Lung microvascular endothelial cell (primary cell): ENCODE data around the gene DEXI. TPM values are rescaled to one million over a fixed set of nuclear protein-coding genes. Genes with fewer than 3 reads are reported as not detected.
"Not testable (repeated sequence)": the region's sequence is repeated elsewhere in the genome, so short reads cannot be mapped to it uniquely, and the experiment has no call there.

Experiments used
- DNase-seq, 2 donors: peaks; one replicate each; pipeline versions ENCODE4 v3.0.0 to v3.0.0-alpha.2; 2010; ENCODE audit warnings: low read depth in 2 of 2
- total RNA-seq: library from RNA; depleted of rRNA; stranded (reverse); fragments of >200 nt; gene quantifications from 2 replicates; pipeline ENCODE4 v1.2.1, GENCODE V29; 2014

Gene DEXI
- total RNA-seq, 1 donor from 2014 or later = 62.3 TPM

DNA sequence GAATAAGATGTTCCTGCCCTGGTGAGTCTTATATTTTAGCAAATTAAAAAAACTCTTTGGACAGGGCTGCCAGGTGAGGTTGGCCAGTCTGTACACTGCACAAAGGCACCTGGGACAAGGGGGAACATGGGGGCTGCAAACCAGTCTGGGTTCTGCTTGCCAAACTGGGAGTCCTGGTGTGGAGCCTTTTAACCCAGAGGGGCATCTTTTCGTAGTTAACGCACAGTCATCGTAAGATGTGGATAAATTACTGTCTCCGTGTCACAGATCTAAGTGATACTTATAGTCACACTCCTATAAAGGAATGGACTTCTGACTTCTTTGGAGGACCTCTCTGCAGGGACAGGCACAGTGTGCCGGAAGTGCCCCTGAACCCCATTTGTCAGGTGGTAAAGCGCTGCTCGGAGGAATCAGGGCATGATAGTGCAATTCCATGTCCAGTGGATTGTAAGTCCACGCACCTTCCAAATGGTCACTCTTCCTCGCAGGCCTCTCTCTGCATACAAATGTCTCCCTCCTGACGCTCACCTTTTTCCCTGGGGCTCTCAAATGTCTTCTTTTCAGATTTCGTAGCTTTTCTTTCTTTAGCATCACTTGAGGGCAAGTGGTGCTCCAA lies 14.7 kb downstream of the DEXI start:
- DNase-seq = no peak

DNA sequence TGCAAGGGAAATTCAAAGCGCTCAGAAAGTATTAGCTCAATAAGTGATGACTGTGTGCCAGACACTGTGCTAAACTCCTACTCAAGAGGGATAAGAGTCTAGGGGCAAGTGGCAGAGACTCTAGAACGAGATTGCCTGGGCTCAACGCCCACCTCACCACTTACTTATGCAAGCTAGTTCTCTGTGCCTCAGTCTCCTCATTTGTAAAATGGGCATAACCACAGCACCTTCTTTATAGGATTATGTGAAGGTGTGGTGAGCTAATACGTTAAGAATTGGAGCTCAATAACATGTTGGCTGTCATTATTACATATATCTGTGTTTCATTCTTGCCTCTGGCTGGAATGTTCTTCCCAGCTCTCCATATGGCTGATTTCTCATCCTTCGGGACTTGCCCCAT lies 15.4 kb downstream of the DEXI start:
- DNase-seq = no peak

DNA sequence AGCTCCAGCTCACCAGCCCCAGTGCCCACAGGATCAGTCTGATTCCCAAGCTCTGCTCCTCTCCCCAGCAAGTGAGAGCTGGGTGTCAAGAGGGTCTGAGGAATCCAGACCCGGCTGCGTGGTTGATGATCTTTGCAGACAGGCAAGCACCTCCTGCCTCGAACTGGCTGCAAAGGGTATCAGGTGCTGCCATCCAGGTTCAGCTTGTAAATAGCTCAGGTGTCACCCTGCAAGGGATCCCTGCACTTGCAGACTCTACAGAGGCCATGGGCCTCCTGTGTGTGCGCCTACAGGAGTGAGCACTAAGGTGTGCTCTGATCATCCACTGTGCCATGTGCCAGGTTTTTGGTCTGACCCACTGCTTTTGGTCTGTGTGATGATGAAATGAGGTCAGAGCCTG lies 16.2 kb downstream of the DEXI start:
- no peak for DNase-seq

DNA sequence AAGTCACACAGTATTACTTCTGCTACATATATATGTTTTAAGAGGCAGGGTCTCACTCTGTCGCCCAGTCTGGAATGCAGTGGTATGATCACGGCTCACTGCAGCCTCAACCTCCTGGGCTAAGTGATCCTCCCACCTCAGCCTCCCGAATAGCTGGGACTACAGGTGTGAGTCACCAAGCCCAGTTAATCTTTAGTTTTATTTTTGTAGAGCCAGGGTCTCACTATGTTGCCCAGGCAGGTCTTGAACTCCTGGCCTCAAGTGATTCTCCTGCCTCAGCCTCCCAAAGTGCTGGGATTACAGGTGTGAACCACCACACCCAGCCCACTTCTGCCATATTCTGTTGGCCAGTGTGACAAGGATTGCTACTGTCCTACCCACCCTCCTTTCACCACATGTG lies 17.0 kb downstream of the DEXI start:
- not testable (repeated sequence) for DNase-seq

DNA sequence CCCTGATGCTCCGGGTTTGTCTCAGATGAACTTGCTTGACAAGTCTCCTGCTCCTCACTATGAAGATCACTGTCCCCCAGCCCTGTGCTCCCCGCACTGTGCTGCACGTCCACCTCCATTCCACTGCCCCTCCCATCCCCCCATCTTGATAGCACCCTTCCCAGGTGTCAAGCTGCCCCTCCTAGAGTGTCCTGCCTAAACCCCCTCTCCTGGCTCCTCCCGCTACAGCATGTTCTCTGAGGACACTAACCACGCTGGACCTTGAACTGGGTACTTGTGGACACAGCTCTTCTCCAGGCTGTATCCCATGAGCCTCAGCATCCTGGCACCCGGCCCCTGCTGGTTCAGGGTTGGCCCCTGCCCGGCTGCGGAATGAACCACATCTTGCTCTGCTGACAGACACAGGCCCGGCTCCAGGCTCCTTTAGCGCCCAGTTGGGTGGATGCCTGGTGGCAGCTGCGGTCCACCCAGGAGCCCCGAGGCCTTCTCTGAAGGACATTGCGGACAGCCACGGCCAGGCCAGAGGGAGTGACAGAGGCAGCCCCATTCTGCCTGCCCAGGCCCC lies 18.5 kb downstream of the DEXI start:
- no peak for DNase-seq

DNA sequence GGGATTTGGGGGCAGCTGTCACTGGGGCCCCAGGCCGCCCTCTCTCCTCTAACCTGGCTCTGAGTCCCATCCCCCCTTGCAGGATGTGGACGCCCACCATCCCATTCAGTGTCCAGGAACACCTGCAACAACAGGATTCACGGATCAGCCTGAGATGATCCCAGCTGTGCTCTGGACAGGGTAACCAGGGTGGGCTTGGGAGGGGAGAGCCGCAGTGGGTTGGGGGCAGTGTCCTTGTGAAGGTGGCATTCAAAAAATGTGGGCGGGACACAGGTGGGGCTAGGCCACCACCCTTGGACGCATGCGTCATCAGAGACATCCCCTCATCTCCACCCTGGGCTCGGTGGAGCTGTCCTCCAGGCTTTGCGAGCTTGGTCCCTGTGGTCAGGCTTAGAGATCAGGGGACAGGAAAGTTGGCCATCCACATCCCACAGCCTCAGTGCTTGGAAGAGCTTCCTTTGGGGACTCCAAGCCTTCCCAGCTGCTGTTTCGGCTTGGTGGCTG lies 19.1 kb downstream of the DEXI start:
- DNase-seq = no peak

DNA sequence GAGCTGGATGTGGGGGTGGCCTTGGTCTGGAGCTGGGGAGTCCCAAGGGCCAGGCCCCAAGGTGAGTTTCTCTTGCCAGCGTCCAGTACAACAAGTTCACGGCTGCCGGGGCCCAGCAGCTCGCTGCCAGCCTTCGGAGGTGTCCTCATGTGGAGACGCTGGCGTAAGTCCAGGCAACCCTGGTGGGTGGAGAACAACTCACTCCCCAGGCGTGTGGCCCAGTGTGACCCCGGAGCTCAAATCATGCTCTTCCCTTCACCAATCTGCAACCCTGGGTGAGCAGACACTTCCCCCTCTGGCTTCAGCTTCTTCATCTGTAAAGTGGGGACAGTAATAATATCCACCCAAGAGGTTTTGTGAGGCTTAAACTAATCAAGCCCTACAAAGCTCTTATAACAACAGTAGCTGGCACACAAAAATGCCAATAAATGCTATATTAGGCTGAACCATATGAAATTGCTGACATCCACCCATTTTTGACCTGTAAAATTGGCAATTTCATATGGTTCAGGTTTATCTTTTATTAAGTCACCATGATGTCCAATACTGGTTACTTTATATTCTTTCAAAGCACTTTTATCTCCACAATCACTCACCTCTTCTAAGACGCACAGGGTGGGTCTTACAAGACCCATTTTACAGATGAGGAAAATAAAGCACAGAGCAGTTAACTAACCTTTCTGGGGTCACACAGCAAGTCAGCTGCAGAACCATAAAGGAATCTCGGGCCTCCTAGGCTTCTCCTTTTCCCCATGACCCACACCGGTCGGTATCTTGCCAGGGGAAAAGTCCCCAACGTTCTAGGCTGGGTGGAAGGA lies 19.7 kb downstream of the DEXI start:
- no peak for DNase-seq

DNA sequence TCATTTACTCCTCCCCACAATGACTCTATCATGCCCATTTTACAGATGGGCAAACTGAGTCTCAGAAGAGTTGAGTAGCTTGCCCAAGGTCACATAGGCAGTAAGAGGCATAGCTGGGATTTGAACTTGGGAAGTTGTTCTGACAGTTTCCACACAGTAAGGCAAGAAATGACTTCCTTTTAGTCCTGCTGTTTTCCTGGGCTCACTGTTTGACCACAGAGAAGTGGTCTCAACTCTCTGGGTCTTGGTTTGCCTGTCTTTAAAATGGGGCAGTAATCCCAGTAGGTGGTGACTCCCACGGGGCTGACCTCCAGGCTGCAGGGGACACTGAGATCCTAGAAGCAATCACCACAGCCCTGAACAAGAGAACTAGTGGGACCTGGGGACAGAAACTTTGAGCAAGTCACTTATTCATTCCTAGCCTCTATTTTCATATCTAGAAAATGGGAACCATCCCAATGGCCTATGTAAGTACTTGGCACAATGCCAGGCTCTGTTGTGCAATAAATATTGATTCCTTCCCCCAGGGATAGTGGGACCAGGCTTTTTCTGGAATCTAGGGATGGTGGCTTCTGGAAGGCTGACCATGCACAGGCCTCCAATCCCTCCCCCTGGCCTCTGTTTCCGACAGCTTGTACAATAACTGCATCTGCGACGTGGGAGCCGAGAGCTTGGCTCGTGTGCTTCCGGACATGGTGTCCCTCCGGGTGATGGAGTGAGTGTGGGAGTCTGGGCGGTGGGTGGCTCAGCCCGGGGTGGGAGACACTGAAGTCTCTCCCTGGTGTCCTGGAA lies 20.5 kb downstream of the DEXI start:
- DNase-seq = peak in 1 of 2 donors; percentile 16

DNA sequence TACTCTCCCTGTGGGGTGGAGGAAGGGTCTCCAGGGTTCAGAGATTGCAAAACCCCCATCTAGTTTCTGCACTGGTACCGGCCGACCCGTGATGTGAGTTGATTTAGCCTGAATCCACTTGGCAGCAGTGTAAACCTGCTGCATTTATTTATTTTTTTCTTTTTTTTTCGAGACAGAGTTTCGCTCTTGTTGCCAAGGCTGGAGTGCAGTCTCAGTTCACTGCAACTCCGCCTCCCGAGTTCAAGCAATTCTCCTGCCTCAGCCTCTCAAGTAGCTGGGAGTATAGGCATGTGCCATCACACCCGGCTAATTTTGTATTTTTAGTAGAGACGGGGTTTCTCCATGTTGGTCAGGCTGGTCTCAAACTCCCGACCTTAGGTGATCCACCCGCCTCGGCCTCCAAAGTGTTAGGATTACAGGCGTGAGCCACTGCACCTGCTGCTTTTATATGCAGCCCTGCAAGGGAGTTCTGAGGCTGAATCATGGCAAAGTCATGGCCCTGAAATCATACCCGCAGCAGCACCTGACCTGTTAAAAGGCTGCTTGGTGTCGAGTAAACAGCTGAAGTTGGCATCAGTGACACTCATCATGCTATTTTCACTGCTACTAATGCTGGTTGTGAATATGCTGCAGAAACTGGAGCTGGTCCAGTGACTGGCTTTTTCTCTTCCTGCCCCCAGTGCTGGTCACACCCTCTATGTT lies 21.4 kb downstream of the DEXI start:
- no peak for DNase-seq

DNA sequence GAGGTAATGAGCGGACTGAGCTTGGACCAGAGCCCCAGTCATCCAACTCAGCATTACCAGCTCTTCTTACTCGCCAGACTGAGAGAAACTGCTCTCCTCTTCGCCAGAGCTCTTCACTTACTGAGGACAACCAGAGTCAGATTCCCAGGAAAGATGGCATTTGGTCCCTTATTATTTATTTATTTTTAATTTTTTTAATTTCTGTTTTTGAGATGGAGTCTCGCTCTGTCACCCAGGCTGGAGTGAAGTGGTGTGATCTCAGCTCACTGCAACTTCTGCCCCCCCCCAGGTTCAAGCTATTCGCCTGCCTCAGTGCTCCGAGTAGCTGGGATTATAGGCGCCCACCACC lies 23.3 kb downstream of the DEXI start:
- no peak for DNase-seq

DNA sequence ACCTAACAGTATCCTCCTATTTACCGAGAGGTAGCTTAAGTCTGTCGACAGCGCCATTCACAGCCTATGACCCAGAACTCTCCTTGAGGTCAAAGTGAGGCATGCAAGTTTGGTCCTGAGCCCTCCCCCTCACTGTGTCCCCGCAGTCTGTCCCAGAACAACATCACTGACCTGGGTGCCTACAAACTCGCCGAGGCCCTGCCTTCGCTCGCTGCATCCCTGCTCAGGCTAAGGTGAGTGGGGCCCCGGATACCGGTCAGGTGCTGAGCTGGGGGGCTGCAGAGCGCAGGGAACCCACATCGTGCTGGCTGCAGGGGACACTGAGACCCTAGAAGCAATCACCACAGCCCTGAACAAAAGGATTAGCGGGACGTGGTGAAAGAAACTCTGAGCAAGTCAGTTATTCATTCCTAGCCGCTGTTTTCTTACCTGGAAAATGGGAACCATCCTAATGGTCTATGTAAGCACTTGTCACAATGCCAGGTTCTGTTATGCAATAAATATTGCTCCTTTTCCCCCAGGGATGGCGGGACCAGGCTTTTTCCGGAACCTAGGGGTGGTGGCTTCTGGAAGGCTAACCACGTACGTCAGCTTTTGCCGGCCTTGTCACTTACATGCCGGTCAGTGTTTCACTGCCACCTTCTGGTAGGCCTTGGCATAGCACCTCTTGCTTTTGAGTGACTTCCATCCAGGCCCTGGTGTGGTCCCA lies 23.8 kb downstream of the DEXI start:
- DNase-seq = peak; percentile 92 to 96

DNA sequence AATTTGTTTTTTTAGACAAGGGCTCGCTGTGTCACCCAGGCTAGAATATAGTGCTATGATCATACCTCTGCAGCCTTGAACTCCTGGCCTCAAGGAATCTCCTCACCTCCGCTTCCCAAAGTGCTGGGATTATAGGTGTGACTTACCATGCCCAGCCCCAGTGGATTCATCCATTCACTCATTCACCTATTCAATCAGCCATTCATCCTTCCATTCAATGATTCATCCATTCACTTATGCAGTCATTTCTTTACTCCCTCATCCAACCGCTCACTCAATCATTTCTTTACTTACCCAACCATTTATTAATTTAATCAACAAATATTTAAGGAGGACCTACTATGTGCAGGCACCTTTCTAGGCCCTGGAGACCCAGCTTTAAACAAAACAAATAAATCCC lies 25.7 kb downstream of the DEXI start:
- no peak for DNase-seq

DNA sequence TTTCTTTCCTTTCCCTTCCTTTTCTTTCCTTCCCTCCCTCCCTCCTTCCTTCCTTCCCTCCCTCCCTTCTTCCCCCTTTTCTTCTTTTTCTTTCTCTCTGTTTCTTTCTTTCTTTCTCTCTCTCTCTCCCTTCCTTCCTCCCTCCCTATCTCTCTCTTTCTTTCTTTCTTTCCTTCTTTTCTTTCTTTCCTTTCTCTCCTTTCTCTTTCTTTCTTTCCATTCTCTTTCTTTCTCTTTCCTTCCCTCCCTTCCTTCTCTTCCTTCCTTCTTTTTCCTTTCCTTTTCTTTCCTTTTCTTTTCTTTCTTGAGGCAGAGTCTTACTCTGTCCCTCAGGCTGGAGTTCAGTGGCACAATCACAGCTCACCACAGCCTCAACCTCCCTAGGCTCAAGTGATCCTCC lies 31.0 kb downstream of the DEXI start:
- no peak for DNase-seq

DNA sequence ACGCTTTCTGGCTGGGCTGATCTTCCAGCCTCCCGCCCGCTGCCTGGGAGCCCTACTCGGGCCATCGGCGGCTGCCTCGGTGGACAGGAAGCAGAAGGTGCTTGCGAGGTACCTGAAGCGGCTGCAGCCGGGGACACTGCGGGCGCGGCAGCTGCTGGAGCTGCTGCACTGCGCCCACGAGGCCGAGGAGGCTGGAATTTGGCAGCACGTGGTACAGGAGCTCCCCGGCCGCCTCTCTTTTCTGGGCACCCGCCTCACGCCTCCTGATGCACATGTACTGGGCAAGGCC lies 34.6 kb downstream of the DEXI start:
- no peak for DNase-seq

DNA sequence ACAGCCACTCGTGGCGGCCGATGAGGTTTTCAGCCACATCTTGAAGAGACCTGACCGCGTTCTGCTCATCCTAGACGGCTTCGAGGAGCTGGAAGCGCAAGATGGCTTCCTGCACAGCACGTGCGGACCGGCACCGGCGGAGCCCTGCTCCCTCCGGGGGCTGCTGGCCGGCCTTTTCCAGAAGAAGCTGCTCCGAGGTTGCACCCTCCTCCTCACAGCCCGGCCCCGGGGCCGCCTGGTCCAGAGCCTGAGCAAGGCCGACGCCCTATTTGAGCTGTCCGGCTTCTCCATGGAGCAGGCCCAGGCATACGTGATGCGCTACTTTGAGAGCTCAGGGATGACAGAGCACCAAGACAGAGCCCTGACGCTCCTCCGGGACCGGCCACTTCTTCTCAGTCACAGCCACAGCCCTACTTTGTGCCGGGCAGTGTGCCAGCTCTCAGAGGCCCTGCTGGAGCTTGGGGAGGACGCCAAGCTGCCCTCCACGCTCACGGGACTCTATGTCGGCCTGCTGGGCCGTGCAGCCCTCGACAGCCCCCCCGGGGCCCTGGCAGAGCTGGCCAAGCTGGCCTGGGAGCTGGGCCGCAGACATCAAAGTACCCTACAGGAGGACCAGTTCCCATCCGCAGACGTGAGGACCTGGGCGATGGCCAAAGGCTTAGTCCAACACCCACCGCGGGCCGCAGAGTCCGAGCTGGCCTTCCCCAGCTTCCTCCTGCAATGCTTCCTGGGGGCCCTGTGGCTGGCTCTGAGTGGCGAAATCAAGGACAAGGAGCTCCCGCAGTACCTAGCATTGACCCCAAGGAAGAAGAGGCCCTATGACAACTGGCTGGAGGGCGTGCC lies 35.1 kb downstream of the DEXI start:
- no peak for DNase-seq

DNA sequence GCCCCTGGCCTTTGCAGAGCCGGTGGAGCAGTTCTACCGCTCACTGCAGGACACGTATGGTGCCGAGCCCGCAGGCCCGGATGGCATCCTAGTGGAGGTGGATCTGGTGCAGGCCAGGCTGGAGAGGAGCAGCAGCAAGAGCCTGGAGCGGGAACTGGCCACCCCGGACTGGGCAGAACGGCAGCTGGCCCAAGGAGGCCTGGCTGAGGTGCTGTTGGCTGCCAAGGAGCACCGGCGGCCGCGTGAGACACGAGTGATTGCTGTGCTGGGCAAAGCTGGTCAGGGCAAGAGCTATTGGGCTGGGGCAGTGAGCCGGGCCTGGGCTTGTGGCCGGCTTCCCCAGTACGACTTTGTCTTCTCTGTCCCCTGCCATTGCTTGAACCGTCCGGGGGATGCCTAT lies 35.8 kb downstream of the DEXI start:
- no peak for DNase-seq

DNA sequence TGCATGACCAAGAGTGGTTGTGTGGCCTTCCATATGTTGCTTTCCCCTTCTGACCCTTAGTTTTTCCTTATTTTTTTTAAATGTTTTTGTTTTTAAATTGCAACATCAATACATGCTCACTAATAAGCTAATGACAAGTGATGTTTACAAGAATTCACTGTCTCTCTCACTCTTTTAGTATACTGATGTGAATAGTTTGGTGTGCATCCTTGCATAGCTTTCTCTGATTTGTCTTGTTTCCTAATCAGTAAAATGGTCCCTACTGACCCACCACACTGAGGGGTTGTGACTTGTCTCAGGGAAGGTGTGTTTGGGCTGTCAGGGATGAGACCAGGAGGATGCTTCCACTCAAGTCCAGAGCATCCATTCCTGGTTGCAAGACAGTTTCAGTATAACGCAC lies 39.3 kb downstream of the DEXI start:
- no peak for DNase-seq

DNA sequence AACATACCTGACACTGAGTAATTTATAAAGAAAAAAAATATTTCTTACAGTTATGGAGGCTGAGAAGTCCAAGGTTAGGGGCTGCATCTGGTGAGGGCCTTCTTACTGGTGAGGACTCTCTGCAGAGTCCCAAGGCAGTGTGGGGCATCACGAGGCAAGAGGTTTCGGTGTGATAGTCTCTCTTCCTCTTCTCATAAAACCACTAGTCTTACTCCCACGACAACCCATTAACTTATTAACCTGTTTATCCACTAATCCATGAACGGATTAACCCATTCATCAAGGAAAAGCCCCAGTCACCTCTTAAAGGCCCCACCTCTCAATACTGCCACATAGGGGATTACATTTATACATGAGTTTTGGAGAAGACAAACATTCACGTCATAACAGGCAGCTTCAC lies 45.1 kb downstream of the DEXI start:
- no peak for DNase-seq

DNA sequence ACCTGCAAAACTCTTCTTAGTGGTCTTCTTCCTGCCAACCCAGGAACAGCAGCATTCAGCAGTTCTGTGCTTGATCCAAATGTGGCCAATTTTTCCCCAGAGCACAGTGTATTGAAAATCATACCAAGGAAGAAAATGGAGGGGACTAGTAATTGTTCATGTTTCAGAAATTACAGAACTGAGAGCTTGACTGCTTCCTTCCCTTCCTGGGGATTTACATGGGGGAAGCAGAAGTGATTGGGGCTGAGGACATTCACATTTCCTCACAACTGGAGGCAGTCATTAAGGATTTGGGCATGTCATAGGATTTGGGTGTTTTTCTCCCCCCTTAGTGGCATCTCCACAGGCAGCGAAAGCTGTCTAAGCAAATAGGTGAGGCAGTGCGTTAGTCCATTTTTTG lies 45.5 kb downstream of the DEXI start:
- DNase-seq = no peak

DNA sequence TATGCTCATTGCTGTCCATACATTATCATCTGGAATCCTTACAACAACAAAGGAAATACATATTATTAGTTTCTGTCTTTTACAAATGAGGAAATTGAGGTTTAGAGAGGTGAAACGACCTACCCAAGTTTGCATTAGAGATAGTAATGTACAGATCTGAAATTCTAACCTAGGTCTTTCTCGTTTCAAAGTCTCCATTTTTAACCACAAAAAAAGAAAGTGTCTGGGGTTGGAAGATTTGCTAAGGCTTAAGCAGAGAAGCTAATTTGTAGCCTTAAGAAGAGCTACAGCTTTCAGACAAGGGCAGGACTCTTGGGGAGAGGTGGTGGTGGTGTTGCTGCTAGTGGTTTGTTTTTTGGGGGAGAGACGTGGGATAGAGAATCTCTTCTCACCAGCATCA lies 46.1 kb downstream of the DEXI start:
- no peak for DNase-seq
